Right lobe of liver (tissue), 4 donors: ENCODE data around the gene ACBD5.

Source experiments
- POLR2A ChIP-seq: fragments of 450-650 bp; IDR thresholded peaks from one replicate; pipeline ENCODE4 v1.6.1; 2017; ENCODE audit warnings: antibody characterized with exemption, mild to moderate bottlenecking
- TF ChIP-seq, protein P1 (sequence below), 4 donors: fragments of 200-600 bp in 3 of 4; fragments of 450-650 bp in 1 of 4; IDR thresholded peaks; one replicate each; pipeline versions ENCODE4 v1.5.1 to v1.8.0; 2016 to 2022; ENCODE audit warnings: antibody characterized with exemption in 4 of 4, mild to moderate bottlenecking in 2 of 4
- donor health status: DM: no; HTN: no; CAD: no.
- donor health status: DM: no; HTN: no; CAD: no.
- donor health status: DM: no; HTN: yes; CAD: no.

DNA sequence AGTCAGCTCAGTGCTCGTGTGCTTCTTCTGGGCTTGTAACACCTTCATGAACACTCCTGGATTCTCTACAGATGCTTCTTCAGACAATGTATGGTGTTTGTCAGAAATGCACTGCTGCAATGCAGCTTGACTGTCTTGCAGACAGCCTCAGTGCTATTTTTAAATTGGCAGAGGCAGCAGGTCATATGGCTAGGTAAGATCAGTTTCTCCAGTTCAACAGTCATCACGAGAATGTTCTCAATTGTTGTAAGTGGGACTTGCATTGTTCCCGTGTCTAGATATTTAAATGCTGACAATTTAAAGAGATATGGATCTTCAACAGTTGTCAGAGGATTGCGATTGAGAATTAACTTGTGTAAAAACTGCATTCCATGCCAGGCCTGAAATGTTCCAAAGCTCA is 7.6 kb upstream of the ACBD5 start:
- TF ChIP-seq, protein P1, sequence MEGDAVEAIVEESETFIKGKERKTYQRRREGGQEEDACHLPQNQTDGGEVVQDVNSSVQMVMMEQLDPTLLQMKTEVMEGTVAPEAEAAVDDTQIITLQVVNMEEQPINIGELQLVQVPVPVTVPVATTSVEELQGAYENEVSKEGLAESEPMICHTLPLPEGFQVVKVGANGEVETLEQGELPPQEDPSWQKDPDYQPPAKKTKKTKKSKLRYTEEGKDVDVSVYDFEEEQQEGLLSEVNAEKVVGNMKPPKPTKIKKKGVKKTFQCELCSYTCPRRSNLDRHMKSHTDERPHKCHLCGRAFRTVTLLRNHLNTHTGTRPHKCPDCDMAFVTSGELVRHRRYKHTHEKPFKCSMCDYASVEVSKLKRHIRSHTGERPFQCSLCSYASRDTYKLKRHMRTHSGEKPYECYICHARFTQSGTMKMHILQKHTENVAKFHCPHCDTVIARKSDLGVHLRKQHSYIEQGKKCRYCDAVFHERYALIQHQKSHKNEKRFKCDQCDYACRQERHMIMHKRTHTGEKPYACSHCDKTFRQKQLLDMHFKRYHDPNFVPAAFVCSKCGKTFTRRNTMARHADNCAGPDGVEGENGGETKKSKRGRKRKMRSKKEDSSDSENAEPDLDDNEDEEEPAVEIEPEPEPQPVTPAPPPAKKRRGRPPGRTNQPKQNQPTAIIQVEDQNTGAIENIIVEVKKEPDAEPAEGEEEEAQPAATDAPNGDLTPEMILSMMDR (IDR thresholded peaks at IDR 0.05) = no peak
- no peak for TF ChIP-seq POLR2A
